H1 (cell line): ENCODE measurements around the gene LEUTX. TPM values are rescaled to one million over a fixed set of nuclear protein-coding genes. Genes with fewer than 3 reads are reported as not detected.

Experiments used
- BACH1 ChIP-seq: IDR thresholded peaks from 2 replicates; pipeline ENCODE4 v1.6.1; 2012; ENCODE audit warnings: low read length, improper control_type of control experiment
- CBX5 ChIP-seq: fragments of 300-800, 300-1000 bp; sonication (generic); IDR thresholded peaks from 2 replicates; pipeline ENCODE4 v1.7.1; 2016; ENCODE audit warnings: antibody characterized with exemption, low read length, low read depth
- KDM4A ChIP-seq: IDR thresholded peaks from one replicate; pipeline ENCODE4 v1.7.1; 2012; ENCODE audit warnings: low read depth, mild to moderate bottlenecking, moderate library complexity, low read length, inconsistent platforms; ENCODE audit not compliant: severe bottlenecking
- KDM5A ChIP-seq: fragments of 200-600 bp; IDR thresholded peaks from 2 replicates; pipeline ENCODE4 v1.7.1; 2012; ENCODE audit warnings: mild to moderate bottlenecking, low read length, inconsistent platforms, mixed read lengths
- RFX5 ChIP-seq: IDR thresholded peaks from 2 replicates; pipeline ENCODE4 v1.6.1; 2011; ENCODE audit warnings: low read depth, low read length, improper control_type of control experiment, borderline replicate concordance
- SAP30 ChIP-seq: fragments of 300-600 bp; sonication (generic); IDR thresholded peaks from 2 replicates; pipeline ENCODE4 v1.7.1; 2012; ENCODE audit warnings: low read length, moderate library complexity, mild to moderate bottlenecking, inconsistent platforms; ENCODE audit not compliant: insufficient read depth, insufficient replicate concordance
- SIRT6 ChIP-seq: IDR thresholded peaks from one replicate; pipeline ENCODE4 v1.7.1; 2012; ENCODE audit warnings: low read length, inconsistent platforms
- SRF ChIP-seq: IDR thresholded peaks from 2 replicates; pipeline ENCODE4 v1.6.1; 2011; ENCODE audit warnings: mild to moderate bottlenecking, low read depth, low read length, moderate library complexity
- TAF7 ChIP-seq: optimal IDR thresholded peaks from 2 replicates; pipeline ENCODE3; 2011; ENCODE audit warnings: low read depth, mild to moderate bottlenecking, inconsistent platforms, low read length, moderate library complexity, borderline replicate concordance
- TCF12 ChIP-seq: IDR thresholded peaks from 2 replicates; pipeline ENCODE4 v1.6.1; 2011; ENCODE audit warnings: low read depth, mild to moderate bottlenecking, low read length
- TEAD4 ChIP-seq: IDR thresholded peaks from 2 replicates; pipeline ENCODE4 v1.6.1; 2012; ENCODE audit warnings: low read depth, low read length, inconsistent platforms, mixed read lengths
- polyA plus RNA-seq, 7 experiments: library from polyadenylated mRNA; depleted of rRNA in 3 of 7; stranded (reverse) in 5 of 7; unstranded in 2 of 7; fragments of >200 nt in 5 of 7; fragments of 200-250 nt in 2 of 7; gene quantifications; 1 replicate in 5 of 7; 2 replicates in 1 of 7; 4 replicates in 1 of 7; pipeline versions ENCODE4 v1.2.1 to v1.2.3, GENCODE V29; 2011 to 2013; ENCODE audit warnings: missing spikeins in 2 of 7, mixed read lengths in 2 of 7
- total RNA-seq: library from RNA; stranded (reverse); fragmentation: NEBNext Ultra II Directional; extraction: Animal tissue kit (Norgen Biotek cat#: 25700); gene quantifications from 2 replicates; pipeline ENCODE4 v1.2.1, GENCODE V29; 2021
- TF ChIP-seq, protein P1 (sequence below): fragments of 300-600 bp; sonication (generic); IDR thresholded peaks from 2 replicates; pipeline ENCODE4 v1.7.1; 2012; ENCODE audit warnings: low read length, moderate library complexity, mild to moderate bottlenecking, inconsistent platforms; ENCODE audit not compliant: insufficient replicate concordance

Gene LEUTX
- total and polyA plus RNA-seq, 2 of the 8 experiments (the other 6 are each of a cell fraction or from before 2014, with no cell fraction given): not detected

DNA sequence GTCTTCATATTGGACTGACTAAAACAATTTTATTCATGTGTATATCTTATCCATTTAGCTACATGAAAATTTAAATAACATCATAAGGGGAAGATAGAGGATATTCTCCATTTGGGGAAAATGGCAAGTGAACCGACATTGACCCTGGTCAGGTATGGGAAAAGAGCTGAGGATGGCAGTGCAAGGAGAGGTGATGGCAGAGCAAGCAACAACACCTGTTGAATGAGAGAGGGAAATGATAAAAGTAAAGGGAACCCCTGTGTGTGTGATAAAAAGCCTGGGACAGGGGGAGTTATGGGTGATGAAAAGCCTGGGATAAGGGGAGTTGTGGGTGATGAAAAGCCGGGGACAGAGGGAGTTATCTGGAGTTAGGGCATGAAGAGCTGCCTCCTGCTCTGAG, 44.8 kb upstream of the LEUTX start (continued):
- TF ChIP-seq, protein P1, sequence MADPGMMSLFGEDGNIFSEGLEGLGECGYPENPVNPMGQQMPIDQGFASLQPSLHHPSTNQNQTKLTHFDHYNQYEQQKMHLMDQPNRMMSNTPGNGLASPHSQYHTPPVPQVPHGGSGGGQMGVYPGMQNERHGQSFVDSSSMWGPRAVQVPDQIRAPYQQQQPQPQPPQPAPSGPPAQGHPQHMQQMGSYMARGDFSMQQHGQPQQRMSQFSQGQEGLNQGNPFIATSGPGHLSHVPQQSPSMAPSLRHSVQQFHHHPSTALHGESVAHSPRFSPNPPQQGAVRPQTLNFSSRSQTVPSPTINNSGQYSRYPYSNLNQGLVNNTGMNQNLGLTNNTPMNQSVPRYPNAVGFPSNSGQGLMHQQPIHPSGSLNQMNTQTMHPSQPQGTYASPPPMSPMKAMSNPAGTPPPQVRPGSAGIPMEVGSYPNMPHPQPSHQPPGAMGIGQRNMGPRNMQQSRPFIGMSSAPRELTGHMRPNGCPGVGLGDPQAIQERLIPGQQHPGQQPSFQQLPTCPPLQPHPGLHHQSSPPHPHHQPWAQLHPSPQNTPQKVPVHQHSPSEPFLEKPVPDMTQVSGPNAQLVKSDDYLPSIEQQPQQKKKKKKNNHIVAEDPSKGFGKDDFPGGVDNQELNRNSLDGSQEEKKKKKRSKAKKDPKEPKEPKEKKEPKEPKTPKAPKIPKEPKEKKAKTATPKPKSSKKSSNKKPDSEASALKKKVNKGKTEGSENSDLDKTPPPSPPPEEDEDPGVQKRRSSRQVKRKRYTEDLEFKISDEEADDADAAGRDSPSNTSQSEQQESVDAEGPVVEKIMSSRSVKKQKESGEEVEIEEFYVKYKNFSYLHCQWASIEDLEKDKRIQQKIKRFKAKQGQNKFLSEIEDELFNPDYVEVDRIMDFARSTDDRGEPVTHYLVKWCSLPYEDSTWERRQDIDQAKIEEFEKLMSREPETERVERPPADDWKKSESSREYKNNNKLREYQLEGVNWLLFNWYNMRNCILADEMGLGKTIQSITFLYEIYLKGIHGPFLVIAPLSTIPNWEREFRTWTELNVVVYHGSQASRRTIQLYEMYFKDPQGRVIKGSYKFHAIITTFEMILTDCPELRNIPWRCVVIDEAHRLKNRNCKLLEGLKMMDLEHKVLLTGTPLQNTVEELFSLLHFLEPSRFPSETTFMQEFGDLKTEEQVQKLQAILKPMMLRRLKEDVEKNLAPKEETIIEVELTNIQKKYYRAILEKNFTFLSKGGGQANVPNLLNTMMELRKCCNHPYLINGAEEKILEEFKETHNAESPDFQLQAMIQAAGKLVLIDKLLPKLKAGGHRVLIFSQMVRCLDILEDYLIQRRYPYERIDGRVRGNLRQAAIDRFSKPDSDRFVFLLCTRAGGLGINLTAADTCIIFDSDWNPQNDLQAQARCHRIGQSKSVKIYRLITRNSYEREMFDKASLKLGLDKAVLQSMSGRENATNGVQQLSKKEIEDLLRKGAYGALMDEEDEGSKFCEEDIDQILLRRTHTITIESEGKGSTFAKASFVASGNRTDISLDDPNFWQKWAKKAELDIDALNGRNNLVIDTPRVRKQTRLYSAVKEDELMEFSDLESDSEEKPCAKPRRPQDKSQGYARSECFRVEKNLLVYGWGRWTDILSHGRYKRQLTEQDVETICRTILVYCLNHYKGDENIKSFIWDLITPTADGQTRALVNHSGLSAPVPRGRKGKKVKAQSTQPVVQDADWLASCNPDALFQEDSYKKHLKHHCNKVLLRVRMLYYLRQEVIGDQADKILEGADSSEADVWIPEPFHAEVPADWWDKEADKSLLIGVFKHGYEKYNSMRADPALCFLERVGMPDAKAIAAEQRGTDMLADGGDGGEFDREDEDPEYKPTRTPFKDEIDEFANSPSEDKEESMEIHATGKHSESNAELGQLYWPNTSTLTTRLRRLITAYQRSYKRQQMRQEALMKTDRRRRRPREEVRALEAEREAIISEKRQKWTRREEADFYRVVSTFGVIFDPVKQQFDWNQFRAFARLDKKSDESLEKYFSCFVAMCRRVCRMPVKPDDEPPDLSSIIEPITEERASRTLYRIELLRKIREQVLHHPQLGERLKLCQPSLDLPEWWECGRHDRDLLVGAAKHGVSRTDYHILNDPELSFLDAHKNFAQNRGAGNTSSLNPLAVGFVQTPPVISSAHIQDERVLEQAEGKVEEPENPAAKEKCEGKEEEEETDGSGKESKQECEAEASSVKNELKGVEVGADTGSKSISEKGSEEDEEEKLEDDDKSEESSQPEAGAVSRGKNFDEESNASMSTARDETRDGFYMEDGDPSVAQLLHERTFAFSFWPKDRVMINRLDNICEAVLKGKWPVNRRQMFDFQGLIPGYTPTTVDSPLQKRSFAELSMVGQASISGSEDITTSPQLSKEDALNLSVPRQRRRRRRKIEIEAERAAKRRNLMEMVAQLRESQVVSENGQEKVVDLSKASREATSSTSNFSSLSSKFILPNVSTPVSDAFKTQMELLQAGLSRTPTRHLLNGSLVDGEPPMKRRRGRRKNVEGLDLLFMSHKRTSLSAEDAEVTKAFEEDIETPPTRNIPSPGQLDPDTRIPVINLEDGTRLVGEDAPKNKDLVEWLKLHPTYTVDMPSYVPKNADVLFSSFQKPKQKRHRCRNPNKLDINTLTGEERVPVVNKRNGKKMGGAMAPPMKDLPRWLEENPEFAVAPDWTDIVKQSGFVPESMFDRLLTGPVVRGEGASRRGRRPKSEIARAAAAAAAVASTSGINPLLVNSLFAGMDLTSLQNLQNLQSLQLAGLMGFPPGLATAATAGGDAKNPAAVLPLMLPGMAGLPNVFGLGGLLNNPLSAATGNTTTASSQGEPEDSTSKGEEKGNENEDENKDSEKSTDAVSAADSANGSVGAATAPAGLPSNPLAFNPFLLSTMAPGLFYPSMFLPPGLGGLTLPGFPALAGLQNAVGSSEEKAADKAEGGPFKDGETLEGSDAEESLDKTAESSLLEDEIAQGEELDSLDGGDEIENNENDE: no peak
- TF ChIP-seq SIRT6: no peak
- no peak for TF ChIP-seq RFX5
- TF ChIP-seq SAP30: no peak
- no peak for TF ChIP-seq TCF12
- TF ChIP-seq BACH1: no peak
- TF ChIP-seq SRF: no peak
- no peak for TF ChIP-seq CBX5
- no peak for TF ChIP-seq TEAD4
- no peak for TF ChIP-seq KDM4A
- no peak for TF ChIP-seq KDM5A
- TF ChIP-seq TAF7: no peak
